GM08714 (cell line): ENCODE measurements around the gene ROPN1L.
"Not testable (repeated sequence)": the region's sequence is repeated elsewhere in the genome, so short reads cannot be mapped to it uniquely, and the experiment has no call there.

ENCODE experiments used
- H3K4me3 ChIP-seq: fragments of 200-500 bp; sonication (Bioruptor generic); 2 replicates; pipeline ENCODE4 v1.5.1; 2014; ENCODE audit warnings: mild to moderate bottlenecking, low read length, inconsistent platforms
- ZNF274 ChIP-seq: IDR thresholded peaks from 2 replicates; pipeline ENCODE4 v1.6.1; 2012; ENCODE audit warnings: mild to moderate bottlenecking, low read depth, low read length

ROPN1L gene

GRCh38 chr5:10441083-10441991, at the start of gene ROPN1L:
Gene ROPN1L (plus strand): TSS chr5:10441879. CDS start chr5:10442168, 289 bp downstream.
- TF ChIP-seq ZNF274: no peak
- peak within 1 kb of the TSS; percentile 59; the same call in 1 of the 2 replicates for H3K4me3 ChIP-seq

- H3K4me3 ChIP-seq: not testable (repeated sequence)
Measured at GRCh38 chr5:10392567-10393328, 48.9 kb upstream of the ROPN1L start.

DNA sequence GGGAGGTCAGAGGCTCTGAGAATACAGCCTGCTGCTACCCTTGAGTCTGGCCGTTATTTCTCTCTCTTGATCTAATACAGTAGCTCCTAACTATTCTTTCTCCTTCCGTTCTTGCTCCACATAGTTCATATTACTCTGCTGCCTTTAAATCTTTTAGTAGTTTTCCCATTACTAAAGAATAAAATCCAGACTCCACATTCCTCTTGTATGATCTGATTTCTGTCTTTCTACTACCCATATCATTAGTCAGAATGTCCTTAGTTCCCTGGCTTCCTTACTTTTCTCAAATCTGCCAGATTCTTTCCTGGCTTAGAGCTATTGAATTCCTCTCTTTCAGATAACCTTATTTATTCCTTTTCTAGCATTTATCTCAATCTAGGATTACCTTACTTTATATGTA, 48.2 kb upstream of the ROPN1L start:
- TF ChIP-seq ZNF274: no peak
- no peak overlapping the region for H3K4me3 ChIP-seq

DNA sequence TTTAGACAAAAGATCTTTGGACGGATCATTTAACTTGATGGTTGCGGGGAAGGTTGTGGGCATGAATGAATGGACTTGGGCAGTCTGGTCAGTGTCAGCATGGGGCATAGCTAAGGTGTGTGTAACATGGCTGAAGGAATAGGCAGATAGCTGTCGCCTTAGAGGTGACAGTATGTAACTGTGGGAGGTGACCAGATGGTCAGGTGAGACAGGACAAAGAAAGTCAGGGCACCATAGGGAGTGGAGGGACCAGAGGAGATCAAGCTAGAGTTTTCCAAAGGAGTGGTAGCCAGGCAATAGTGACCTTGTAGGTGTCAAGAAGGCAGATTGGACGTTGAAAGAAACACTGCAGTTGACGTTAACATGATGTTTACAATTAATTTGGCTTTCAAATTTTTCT, 45.1 kb upstream of the ROPN1L start:
- TF ChIP-seq ZNF274: no peak
- no peak overlapping the region for H3K4me3 ChIP-seq

GRCh38 chr5:10399839-10400238, 41.8 kb upstream of the ROPN1L start:
- no peak overlapping the region for H3K4me3 ChIP-seq
- no peak for TF ChIP-seq ZNF274

DNA sequence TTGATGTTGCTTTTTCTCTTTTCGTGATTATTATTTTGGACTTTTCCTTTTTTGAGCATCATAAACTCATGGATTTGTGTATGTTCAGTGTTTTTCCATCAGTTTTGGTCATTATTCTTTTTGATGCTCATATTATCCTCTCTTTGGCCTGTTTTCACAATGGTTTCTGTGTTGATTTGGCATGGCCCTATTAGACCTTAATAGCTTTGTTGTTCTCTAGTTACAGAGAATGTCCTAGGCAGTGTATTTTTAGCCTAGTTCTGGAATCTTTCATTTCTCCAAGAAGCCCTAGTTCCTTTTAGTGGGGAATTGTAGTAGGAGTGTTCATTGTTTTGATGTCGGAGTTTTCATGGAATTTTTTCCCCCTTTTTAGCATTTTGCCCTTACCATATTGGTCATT, 41.3 kb upstream of the ROPN1L start:
- TF ChIP-seq ZNF274: no peak
- no peak overlapping the region for H3K4me3 ChIP-seq

- H3K4me3 ChIP-seq: no peak overlapping the region
- no peak for TF ChIP-seq ZNF274
Measured at GRCh38 chr5:10400831-10401230, 40.8 kb upstream of the ROPN1L start.

DNA sequence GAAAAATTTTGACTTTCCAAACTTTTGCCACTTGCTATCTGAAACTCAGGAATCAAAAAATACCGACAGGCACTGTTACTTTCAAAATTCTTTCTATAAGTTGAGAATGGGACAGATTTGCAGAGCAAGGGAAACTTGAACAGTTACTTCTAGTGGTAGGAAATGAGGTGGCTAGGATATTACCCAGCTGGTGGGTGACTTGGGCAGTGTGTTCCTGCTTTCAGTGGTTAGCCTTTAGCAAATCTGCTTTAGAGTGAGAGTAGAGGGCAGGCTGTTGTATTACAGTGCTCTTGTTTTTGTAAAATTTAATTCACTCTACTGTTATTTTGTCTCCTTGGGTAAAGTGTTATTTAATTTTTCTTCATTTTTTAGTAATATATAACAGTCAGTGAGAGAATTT, 40.2 kb upstream of the ROPN1L start:
- H3K4me3 ChIP-seq: no peak overlapping the region
- TF ChIP-seq ZNF274: no peak

DNA sequence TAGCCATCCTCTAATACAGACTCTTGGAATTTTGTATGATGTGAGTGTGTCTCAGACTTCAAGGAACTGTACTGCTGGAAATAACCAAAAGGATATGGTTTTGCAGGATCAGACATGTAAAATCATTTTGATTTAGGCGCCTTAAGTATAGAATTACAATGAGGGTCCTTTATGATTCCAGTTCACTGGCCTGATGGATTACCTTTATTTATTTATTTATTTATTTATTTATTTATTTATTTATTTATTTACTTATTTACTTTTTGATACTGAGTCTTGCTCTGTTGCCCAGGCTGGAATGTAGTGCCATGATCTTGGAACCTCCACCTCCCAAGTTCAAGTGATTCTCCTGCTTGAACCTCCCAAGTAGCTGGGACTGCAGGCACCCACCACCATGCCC, 37.9 kb upstream of the ROPN1L start:
- no peak overlapping the region for H3K4me3 ChIP-seq
- no peak for TF ChIP-seq ZNF274

GRCh38 chr5:10406651-10407050, 35.0 kb upstream of the ROPN1L start:
- H3K4me3 ChIP-seq: no peak overlapping the region
- TF ChIP-seq ZNF274: no peak

DNA sequence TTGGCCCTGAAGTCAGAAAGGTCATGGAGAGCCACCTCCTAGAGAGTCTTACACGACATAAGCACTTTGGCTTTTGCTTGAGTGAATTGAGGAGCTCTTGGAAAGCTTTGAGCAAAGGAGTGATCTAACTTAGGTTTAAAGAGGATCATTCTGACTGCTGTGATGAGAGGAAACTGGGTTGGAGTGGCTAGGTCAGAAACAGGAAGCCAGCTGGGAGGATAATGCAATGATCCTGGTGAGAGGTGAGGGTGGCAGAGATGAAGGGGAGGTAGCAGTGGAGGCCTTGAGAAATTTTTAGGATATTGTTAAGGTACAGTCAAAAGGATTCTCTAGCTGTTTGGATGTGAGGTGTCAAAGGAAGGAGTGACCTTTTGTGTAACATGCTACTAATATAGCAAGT, 32.2 kb upstream of the ROPN1L start:
- no peak overlapping the region for H3K4me3 ChIP-seq
- TF ChIP-seq ZNF274: no peak

- no peak for TF ChIP-seq ZNF274
- no peak overlapping the region for H3K4me3 ChIP-seq
Measured at GRCh38 chr5:10410662-10411061, 31.0 kb upstream of the ROPN1L start.

GRCh38 chr5:10411336-10411735, 30.3 kb upstream of the ROPN1L start:
- no peak overlapping the region for H3K4me3 ChIP-seq
- no peak for TF ChIP-seq ZNF274

DNA sequence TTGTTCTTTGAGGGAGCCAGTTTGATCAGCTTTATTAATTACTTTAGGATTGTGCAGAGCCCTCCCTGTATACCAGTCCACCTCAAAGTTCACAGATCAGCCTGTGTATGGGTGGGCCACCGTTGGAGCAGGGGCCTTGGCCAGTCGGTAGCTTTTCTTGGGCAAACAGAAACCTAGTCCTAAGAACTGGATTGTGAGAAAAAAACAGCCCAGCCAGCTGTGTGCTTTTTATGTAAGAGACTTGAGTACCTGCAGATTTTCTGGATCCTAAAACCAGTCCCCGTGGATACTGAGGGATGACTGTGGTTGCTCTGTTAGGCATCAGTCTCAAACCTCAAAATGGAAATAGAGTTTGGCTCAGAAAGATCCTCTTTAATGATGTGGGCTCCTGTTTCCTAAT, 24.8 kb upstream of the ROPN1L start:
- H3K4me3 ChIP-seq: no peak overlapping the region
- no peak for TF ChIP-seq ZNF274
